ENCODE results near the gene SEMA3B.

GRCh38 chr3:50302095-50303012, 33.4 kb downstream of the SEMA3B start:
- TF ChIP-seq KDM1A (IDR thresholded peaks at IDR 0.05): no peak
- no peak for TF ChIP-seq ZFPM2 (CRISPR knock-in tag; IDR thresholded peaks at IDR 0.05)
- no peak for TF ChIP-seq SIN3A (IDR thresholded peaks at IDR 0.05; ENCODE audit: borderline replicate concordance in 2 of 2, control insufficient read depth in 1 of 2, low read depth in 2 of 2, low read length in 2 of 2)
